BLaER1 treated with 17β-estradiol and CSF1 and Interleukin-3, amounts not matched to agents 10 nM and 100 nM (cell line): ENCODE results near the gene ATF7IP2.
"Not testable (repeated sequence)": the region's sequence is repeated elsewhere in the genome, so short reads cannot be mapped to it uniquely, and the experiment has no call there.

ENCODE experiments used
- H3K27ac ChIP-seq, 11 experiments: shearing (Covaris generic); formaldehyde crosslinking; 2 replicates each; pipeline ENCODE4 v1.8.1; 2022
- H3K27me3 ChIP-seq, 11 experiments: shearing (Covaris generic); formaldehyde crosslinking; 2 replicates each; pipeline ENCODE4 v1.8.1; 2022
- H3K36me3 ChIP-seq, 11 experiments: shearing (Covaris generic); formaldehyde crosslinking; 2 replicates each; pipeline ENCODE4 v1.8.1; 2022
- H3K4me1 ChIP-seq, 10 experiments: shearing (Covaris generic); formaldehyde crosslinking; 2 replicates each; pipeline ENCODE4 v1.8.1; 2022
- H3K4me2 ChIP-seq, 11 experiments: shearing (Covaris generic); formaldehyde crosslinking; 2 replicates each; pipeline ENCODE4 v1.8.1; 2022
- H3K4me3 ChIP-seq, 10 experiments: shearing (Covaris generic); formaldehyde crosslinking; 2 replicates each; pipeline ENCODE4 v1.8.1; 2022
- H3K9ac ChIP-seq, 11 experiments: shearing (Covaris generic); formaldehyde crosslinking; 2 replicates each; pipeline ENCODE4 v1.8.1; 2022
- H3K9me3 ChIP-seq, 11 experiments: shearing (Covaris generic); formaldehyde crosslinking; replicated peaks in 1 of 11; 2 replicates each; pipeline ENCODE4 v1.8.1; 2022
- H4K20me1 ChIP-seq, 11 experiments: shearing (Covaris generic); formaldehyde crosslinking; 2 replicates each; pipeline ENCODE4 v1.8.1; 2022
- Cebpa-rat ChIP-seq, 11 experiments: shearing (Covaris generic); IDR thresholded peaks; 2 replicates each; pipeline ENCODE4 v1.8.1; 2022

Gene ATF7IP2

GRCh38 chr16:10419701-10420100, 33.8 kb downstream of the ATF7IP2 start:
- Histone ChIP-seq H3K27me3 (no peaks in the 10 kb centered on the region), H3K36me3 (peaks cover 60 to 99% (median 87%) of the 10 kb centered on the region in 11 experiments), H3K4me3 (no peak overlapping the region), H3K4me1 (no peaks in the 10 kb centered on the region), H3K9ac (no peak overlapping the region), H4K20me1 (no peaks in the 10 kb centered on the region), H3K9me3 (peaks cover 54 to 66% (median 61%) of the 10 kb centered on the region in 11 experiments), H3K27ac (no peak overlapping the region), H3K4me2 (no peak overlapping the region)
- no peak for TF ChIP-seq Cebpa-rat (IDR thresholded peaks at IDR 0.05)

DNA sequence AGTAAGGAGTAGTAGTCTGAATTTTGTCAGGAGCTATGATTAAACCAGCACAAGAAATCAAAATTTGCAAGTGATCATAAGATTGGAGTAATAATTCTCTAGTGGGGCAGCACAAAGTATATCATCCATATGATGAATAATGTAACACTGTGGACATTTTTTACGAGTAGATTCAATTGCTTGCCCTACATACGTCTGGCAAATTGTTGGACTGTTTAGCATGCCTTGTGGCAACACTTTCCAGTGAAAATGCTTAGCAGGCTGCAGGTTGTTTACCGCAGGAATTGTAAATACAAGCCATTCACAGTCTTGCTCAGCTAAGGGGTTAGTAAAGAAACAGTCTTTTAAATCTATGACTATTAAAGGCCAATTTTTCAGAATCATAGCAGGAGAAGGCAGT, 35.7 kb downstream of the ATF7IP2 start:
- Histone ChIP-seq H4K20me1 (no peaks in the 10 kb centered on the region), H3K27ac (no peak overlapping the region), H3K27me3 (no peaks in the 10 kb centered on the region), H3K4me2 (no peak overlapping the region), H3K4me1 (no peaks in the 10 kb centered on the region), H3K9ac (no peak overlapping the region), H3K4me3 (no peak overlapping the region), H3K36me3 (peaks cover 41 to 89% (median 72%) of the 10 kb centered on the region in 11 experiments), H3K9me3 (peaks cover 36 to 47% (median 42%) of the 10 kb centered on the region in 11 experiments)
- TF ChIP-seq Cebpa-rat (IDR thresholded peaks at IDR 0.05), result no peak

- no peak for TF ChIP-seq Cebpa-rat (IDR thresholded peaks at IDR 0.05)
Measured at GRCh38 chr16:10428433-10429168, 42.7 kb downstream of the ATF7IP2 start.

DNA sequence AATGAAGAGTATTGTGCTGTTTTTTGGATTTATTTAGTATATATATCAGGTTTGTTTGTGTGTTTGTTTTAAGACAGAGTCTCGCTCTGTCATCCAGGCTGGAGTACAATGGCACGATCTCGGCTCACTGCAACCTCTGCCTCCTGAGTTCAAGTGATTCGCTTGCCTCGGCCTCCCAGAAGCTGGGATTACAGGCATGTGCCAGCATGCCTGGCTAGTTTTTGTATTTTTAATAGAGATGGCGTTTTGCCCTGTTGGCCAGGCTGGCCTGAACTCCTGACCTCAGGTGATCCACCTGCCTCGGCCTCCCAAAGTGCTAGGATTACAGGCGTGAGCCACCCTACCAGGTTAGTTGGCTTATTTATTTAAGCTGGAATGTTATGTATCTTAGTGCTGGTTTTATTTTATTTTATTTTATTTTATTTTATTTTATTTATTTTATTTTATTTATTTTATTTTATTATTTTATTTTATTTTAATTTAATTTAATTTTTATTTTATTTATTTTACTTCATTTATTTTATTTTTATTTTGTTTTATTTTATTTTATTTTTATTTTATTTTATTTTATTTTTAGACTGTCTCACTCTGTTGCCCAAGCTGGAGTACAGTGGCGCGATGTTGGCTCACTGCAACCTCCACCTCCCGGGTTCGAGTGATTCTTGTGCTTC, 43.6 kb downstream of the ATF7IP2 start:
- H4K20me1 ChIP-seq, H3K4me2 ChIP-seq, H3K9me3 ChIP-seq, H3K9ac ChIP-seq, H3K27ac ChIP-seq, H3K4me1 ChIP-seq, H3K4me3 ChIP-seq, H3K27me3 ChIP-seq: not testable (repeated sequence)
- H3K36me3 ChIP-seq, result peaks cover 59 to 81% (median 66%) of the 10 kb centered on the region in 11 experiments

More at GRCh38 chr16:10428433-10429168, 42.7 kb downstream of the ATF7IP2 start:
- Histone ChIP-seq H3K36me3 (peaks cover 50 to 79% (median 64%) of the 10 kb centered on the region in 11 experiments), H3K4me1 (0 out of 20 replicates have a peak, but pooled peaks cover 0 to 7% (median 0%) of the 10 kb centered on the region in 10 experiments), H3K9me3 (no peaks in the 10 kb centered on the region), H3K4me3 (no peak overlapping the region), H4K20me1 (no peaks in the 10 kb centered on the region), H3K27ac (no peak overlapping the region), H3K9ac (no peak overlapping the region), H3K4me2 (no peak overlapping the region), H3K27me3 (no peaks in the 10 kb centered on the region)

GRCh38 chr16:10441726-10442125, 55.9 kb downstream of the ATF7IP2 start:
- 0 out of 20 replicates have a peak overlapping the region, but pooled peaks of 1 of the 10 experiments have one; percentile 16 for H3K4me3 ChIP-seq
- H3K27ac ChIP-seq, result no peak overlapping the region
- no peaks in the 10 kb centered on the region for H3K4me1 ChIP-seq
- no peak for TF ChIP-seq Cebpa-rat (IDR thresholded peaks at IDR 0.05)
- no peak overlapping the region for H3K9ac ChIP-seq
- H3K4me2 ChIP-seq, result no peak overlapping the region
- H3K9me3 ChIP-seq, result peaks cover 83 to 89% (median 86%) of the 10 kb centered on the region in 11 experiments
- peaks cover 90 to 98% (median 95%) of the 10 kb centered on the region in 11 experiments for H3K36me3 ChIP-seq
- H3K27me3 ChIP-seq, result no peaks in the 10 kb centered on the region
- H4K20me1 ChIP-seq, result no peaks in the 10 kb centered on the region

- Histone ChIP-seq H3K27me3 (no peaks in the 10 kb centered on the region), H4K20me1 (no peaks in the 10 kb centered on the region), H3K4me1 (no peaks in the 10 kb centered on the region), H3K9me3 (peaks cover 76 to 88% (median 81%) of the 10 kb centered on the region in 11 experiments), H3K4me2 (no peak overlapping the region), H3K27ac (no peak overlapping the region), H3K36me3 (peaks cover 90 to 100% (median 93%) of the 10 kb centered on the region in 11 experiments), H3K9ac (no peak overlapping the region), H3K4me3 (peak overlapping the region in 9 of 10 experiments; percentile 2 to 47 (median 35); a peak in 17 of 20 replicates)
- no peak for TF ChIP-seq Cebpa-rat (IDR thresholded peaks at IDR 0.05)
Measured at GRCh38 chr16:10447289-10447688, 61.4 kb downstream of the ATF7IP2 start.

GRCh38 chr16:10452208-10453158, 66.6 kb downstream of the ATF7IP2 start:
- H3K4me1 ChIP-seq, H3K4me2 ChIP-seq, H3K27me3 ChIP-seq, H4K20me1 ChIP-seq, H3K27ac ChIP-seq, H3K4me3 ChIP-seq, H3K9ac ChIP-seq: not testable (repeated sequence)
- peaks cover 80 to 96% (median 89%) of the 10 kb centered on the region in 11 experiments for H3K36me3 ChIP-seq
- peaks cover 24 to 45% (median 29%) of the 10 kb centered on the region in 11 experiments for H3K9me3 ChIP-seq

DNA sequence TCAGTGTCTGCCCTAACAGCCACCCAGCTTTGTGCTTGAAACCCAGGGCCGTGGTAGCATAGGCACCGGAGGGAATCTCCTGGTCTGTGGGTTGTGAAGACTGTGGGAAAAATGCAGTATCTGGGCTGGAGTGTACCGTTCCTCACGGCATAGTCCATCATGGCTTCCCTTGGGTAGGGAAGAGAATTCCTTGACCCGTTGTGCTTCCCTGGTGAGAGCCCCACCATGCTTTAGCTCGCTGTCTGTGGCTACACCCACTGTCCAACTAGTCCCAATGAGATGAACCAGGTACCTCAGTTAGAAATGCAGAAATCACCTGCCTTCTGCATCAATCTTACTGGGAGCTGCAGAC, 67.3 kb downstream of the ATF7IP2 start:
- Histone ChIP-seq H4K20me1 (no peaks in the 10 kb centered on the region), H3K4me1 (no peaks in the 10 kb centered on the region), H3K9me3 (peaks cover 17 to 38% (median 23%) of the 10 kb centered on the region in 11 experiments), H3K27ac (no peak overlapping the region), H3K27me3 (no peaks in the 10 kb centered on the region), H3K4me3 (no peak overlapping the region), H3K9ac (no peak overlapping the region), H3K4me2 (no peak overlapping the region), H3K36me3 (peaks cover 80 to 96% (median 89%) of the 10 kb centered on the region in 11 experiments)
- no peak for TF ChIP-seq Cebpa-rat (IDR thresholded peaks at IDR 0.05)

DNA sequence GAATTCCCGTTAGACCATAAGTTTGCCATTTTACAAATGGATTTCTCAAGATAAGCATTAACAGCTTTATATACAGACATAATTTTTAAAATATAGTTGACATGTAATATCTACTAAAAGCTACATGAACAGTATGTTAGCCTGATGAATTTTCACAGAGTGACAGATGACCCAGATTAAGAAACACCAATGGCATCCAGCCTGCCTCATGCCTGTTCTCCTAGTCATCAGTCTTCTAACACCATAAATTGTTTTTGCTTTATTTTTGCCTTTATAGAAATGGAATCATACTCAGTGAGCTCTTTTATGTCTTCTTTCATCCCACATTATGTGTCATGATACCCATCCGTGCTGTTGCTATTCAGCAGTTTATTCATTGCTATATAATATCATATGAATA, 80.0 kb downstream of the ATF7IP2 start:
- H3K27me3 ChIP-seq, result no peaks in the 10 kb centered on the region
- H3K27ac ChIP-seq, result no peak overlapping the region
- H3K9ac ChIP-seq, result no peak overlapping the region
- TF ChIP-seq Cebpa-rat (IDR thresholded peaks at IDR 0.05), result no peak
- peaks cover 0 to 8% (median 0%) of the 10 kb centered on the region in 11 experiments; a peak in 2 of 22 replicates for H3K9me3 ChIP-seq
- H3K4me2 ChIP-seq, result no peak overlapping the region
- no peaks in the 10 kb centered on the region for H4K20me1 ChIP-seq
- H3K4me1 ChIP-seq, result no peaks in the 10 kb centered on the region
- peaks cover 46 to 86% (median 62%) of the 10 kb centered on the region in 11 experiments for H3K36me3 ChIP-seq
- H3K4me3 ChIP-seq, result no peak overlapping the region
